Activated CD8-positive, alpha-beta T cell treated with anti-CD3 and anti-CD28 coated beads, Interleukin-2, amount 10 ng/mL, durations not matched to agents 7 days and 5 days (primary cell): Measurements from ENCODE around the gene ATXN1. TPM values are rescaled to one million over a fixed set of nuclear protein-coding genes. Genes with fewer than 3 reads are reported as not detected.
"Not testable (repeated sequence)": the region's sequence is repeated elsewhere in the genome, so short reads cannot be mapped to it uniquely, and the experiment has no call there.

Source experiments
- ATAC-seq: fragments of 150-1000 bp; cut with Tn5 transposase; one replicate; pipeline ENCODE4 v1.10.0; 2021; ENCODE audit warnings: moderate library complexity
- CTCF ChIA-PET: fragments of 350-600 bp; sonication (Branson Sonifier 250); formaldehyde crosslinking; loops from one replicate; lab custom pipeline; 2021; ENCODE audit warnings: antibody characterized with exemption; lab: Charles Lee
- POLR2A ChIA-PET: fragments of 350-600 bp; sonication (Branson Sonifier 250); formaldehyde crosslinking; loops from one replicate; lab custom pipeline; 2021; ENCODE audit warnings: antibody characterized with exemption; lab: Charles Lee
- DNase-seq: peaks from one replicate; pipeline ENCODE4 v3.0.0-alpha.2; 2020
- H3K27ac Mint-ChIP-seq: one replicate; pipeline ENCODE4 v1.8.0; 2021; ENCODE audit warnings: mild to moderate bottlenecking, mixed read lengths
- H3K27me3 Mint-ChIP-seq: one replicate; pipeline ENCODE4 v1.8.0; 2021; ENCODE audit warnings: low read depth, mixed read lengths
- H3K36me3 Mint-ChIP-seq: one replicate; pipeline ENCODE4 v1.8.0; 2021; ENCODE audit warnings: low read depth, mixed read lengths
- H3K4me1 Mint-ChIP-seq: one replicate; pipeline ENCODE4 v1.8.0; 2021; ENCODE audit warnings: low read depth, mixed read lengths
- H3K4me3 Mint-ChIP-seq: one replicate; pipeline ENCODE4 v1.8.0; 2021; ENCODE audit warnings: mild to moderate bottlenecking, mixed read lengths
- H3K9me3 Mint-ChIP-seq: one replicate; pipeline ENCODE4 v1.8.0; 2022; ENCODE audit warnings: mixed read lengths; ENCODE audit not compliant: insufficient read depth
- total RNA-seq, 2 experiments: library from RNA; stranded (reverse); gene quantifications; one replicate each; pipeline ENCODE4 v1.2.3, GENCODE V29; 2021

Gene ATXN1
- total RNA-seq, 2 experiments from 2014 or later: 36.7 to 42.9 TPM

DNA sequence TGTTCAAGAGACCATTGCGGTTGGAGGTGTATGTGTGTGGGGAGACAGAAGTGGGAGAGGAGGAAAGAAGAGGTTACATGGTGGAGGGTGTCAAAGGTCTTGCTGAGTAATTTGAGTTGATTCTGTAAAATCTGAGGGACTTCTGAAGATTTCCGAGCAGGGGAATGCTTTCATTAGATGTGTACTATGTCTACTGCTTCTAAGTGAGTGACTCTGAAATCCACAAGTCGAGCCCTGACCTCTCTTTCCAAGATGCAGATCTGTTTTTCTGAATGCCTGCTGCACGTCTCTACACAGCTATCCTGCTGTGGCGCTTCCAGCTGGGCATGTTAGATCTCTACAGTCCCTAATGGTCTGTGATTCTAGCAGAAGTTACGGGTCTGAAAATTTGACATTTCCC is 209.8 kb downstream of the ATXN1 start:
- Mint-ChIP-seq H3K9me3 (no peaks in the 10 kb centered on the region), H3K4me1 (no peaks in the 10 kb centered on the region), H3K4me3 (no peak overlapping the region), H3K27me3 (no peaks in the 10 kb centered on the region), H3K27ac (no peak overlapping the region), H3K36me3 (peaks cover 8% of the 10 kb centered on the region)
- DNase-seq (no peak), ATAC-seq (no peak)
- POLR2A ChIA-PET: no interaction called here
- CTCF ChIA-PET: no interaction called here

DNA sequence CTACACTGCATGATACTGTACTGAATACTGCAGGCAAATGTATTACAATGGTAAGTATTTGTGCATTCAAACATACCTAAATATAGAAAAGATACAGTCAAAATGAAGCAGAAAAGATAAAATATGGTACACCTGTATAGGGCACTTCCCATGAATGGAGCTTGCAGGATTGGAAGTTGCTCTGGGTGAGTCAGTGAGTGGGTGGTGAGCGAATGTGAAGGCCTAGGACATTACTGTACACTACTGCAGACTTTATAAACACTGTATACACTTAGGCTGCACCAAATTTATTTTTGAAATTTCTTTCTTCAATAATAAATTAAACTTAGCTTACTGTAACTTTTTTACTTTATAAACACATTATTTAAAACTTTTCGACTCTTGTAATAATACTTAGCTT is 213.1 kb downstream of the ATXN1 start:
- ATAC-seq (no peak), DNase-seq (no peak)
- ChIA-PET POLR2A (no interaction called here), CTCF (no interaction called here)
- no peak overlapping the region for H3K4me3 Mint-ChIP-seq
- H3K4me1 Mint-ChIP-seq: no peaks in the 10 kb centered on the region
- no peak overlapping the region for H3K27ac Mint-ChIP-seq
- H3K36me3 Mint-ChIP-seq: peaks cover 6% of the 10 kb centered on the region
- H3K27me3 Mint-ChIP-seq: no peaks in the 10 kb centered on the region
- no peaks in the 10 kb centered on the region for H3K9me3 Mint-ChIP-seq

DNA sequence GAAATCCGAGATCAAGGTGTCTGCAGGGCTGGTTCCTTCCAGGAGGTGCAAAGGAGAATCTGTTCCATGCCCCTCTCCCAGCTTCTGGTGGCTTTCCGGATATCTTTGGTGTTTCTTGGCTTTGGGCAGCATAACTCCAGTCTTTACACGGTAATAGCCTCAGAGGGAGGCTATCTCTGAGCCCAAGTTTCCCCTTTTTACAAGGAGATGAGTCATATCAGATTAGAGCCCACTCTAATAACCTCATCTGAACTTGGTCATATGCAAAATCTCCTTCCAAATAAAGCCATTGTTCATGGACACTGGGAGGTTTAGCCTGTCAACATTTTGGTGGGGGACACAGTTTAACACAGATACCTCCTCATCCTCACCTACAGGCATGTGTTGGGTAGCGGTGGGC is 213.7 kb downstream of the ATXN1 start:
- H3K4me3 Mint-ChIP-seq: no peak overlapping the region
- ChIA-PET CTCF (no interaction called here), POLR2A (no interaction called here)
- H3K27me3 Mint-ChIP-seq: no peaks in the 10 kb centered on the region
- no peaks in the 10 kb centered on the region for H3K9me3 Mint-ChIP-seq
- no peak overlapping the region for H3K27ac Mint-ChIP-seq
- H3K36me3 Mint-ChIP-seq: peaks cover 4% of the 10 kb centered on the region
- DNase-seq (no peak), ATAC-seq (no peak)
- H3K4me1 Mint-ChIP-seq: no peaks in the 10 kb centered on the region

DNA sequence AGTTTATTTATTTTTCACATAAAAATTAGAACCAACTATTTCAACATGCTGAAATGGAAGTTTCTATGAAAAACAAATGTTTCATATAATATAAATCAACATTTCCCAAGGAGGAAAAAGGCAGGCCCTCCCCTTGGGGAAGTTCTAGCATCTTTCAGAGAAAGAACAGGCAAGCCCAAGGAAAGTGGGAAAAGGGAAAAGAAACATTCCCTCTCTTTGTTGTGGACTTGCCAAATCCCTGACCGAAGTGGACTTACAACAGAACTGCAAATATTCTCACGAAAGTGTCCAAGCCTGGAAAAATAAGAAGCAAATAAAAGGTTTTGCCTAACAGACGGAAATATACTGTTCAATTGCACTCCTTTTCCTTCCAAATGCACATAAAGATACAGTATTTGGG is 214.4 kb downstream of the ATXN1 start:
- Mint-ChIP-seq H3K27ac (no peak overlapping the region), H3K9me3 (no peaks in the 10 kb centered on the region), H3K4me1 (no peaks in the 10 kb centered on the region), H3K27me3 (no peaks in the 10 kb centered on the region), H3K4me3 (no peak overlapping the region), H3K36me3 (peaks cover 4% of the 10 kb centered on the region)
- CTCF ChIA-PET: interaction anchor here (2.8 kb wide), 1 partner anchor 35 kb away, joined by 11 read pairs; no protein-coding TSS in a partner anchor
- no peak for DNase-seq
- POLR2A ChIA-PET: no interaction called here
- ATAC-seq: no peak

DNA sequence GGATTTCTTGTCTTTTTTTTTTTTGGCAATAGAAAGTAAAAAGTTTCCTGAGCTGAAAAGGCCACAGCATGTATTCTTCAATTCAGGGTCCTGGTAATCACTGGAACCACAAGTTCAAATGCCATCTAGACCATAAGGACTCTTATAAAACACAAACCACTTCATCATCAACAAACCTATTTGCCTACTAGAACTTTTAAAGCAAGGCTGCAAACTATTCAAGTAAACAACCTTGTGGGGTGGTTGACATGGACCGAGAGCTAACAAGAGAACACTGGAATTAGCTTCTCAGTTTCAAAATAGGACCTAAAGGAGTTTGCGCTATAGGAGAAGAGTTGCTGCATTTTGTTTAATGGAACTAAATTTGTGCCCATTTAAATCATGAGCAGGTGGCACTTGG is 215.9 kb downstream of the ATXN1 start:
- POLR2A ChIA-PET: no interaction called here
- Mint-ChIP-seq H3K27me3 (no peaks in the 10 kb centered on the region), H3K9me3 (no peaks in the 10 kb centered on the region), H3K27ac (no peak overlapping the region), H3K36me3 (peaks cover 4% of the 10 kb centered on the region), H3K4me3 (no peak overlapping the region), H3K4me1 (peaks cover 7% of the 10 kb centered on the region)
- ATAC-seq (no peak), DNase-seq (no peak)
- CTCF ChIA-PET: interaction anchor here (1.3 to 2.8 kb wide), 5 partner anchors 10 to 214 kb away, joined by 3 to 11 read pairs (median 5); no protein-coding TSS in a partner anchor

DNA sequence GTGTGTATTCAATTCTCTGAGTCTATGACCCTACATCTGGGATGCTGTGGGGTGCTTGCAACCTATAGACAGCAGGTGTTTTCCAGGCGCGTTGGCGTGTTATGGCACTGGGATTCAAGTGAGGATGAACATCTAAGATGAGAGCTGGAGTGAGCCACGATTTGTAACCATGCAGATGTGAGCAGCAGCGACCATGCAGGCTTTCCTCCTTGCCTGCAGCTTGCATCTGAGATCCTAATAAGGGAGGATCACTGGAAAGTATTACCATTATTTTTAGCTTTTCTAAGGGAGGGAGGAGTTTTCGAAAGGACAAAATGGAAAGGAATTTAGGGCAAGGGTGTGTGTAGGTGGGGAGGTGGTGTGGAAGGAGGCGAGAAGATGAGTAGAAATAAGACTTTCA is 216.7 kb downstream of the ATXN1 start:
- ATAC-seq (no peak), DNase-seq (no peak)
- H3K27me3 Mint-ChIP-seq: no peaks in the 10 kb centered on the region
- peaks cover 9% of the 10 kb centered on the region for H3K4me1 Mint-ChIP-seq
- H3K9me3 Mint-ChIP-seq: no peaks in the 10 kb centered on the region
- ChIA-PET POLR2A (no interaction called here), CTCF (interaction anchor here (1.3 to 2.8 kb wide), 5 partner anchors 11 to 213 kb away, joined by 3 to 11 read pairs (median 5); no protein-coding TSS in a partner anchor)
- H3K36me3 Mint-ChIP-seq: peaks cover 4% of the 10 kb centered on the region
- no peak overlapping the region for H3K4me3 Mint-ChIP-seq
- no peak overlapping the region for H3K27ac Mint-ChIP-seq

DNA sequence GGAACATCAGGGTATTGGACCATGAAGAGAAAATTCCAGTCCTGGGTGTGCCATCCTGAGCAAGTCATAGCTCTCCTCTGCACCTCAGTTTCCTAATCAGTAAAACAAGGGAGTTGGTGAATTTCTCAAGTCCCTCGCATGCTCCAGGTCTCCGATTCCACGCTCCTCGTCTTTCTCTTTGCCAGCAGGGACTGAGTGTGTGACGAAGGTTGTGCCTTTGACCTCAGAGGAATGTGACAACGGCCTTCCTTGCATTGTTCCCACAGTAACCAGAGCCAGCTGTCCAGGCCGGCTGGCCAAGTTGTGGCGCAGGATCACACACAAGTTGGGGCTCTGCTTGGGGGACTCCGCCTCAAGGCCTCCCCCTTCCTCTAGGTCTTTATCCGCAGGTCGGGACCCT is 217.3 kb downstream of the ATXN1 start:
- Mint-ChIP-seq H3K27me3 (no peaks in the 10 kb centered on the region), H3K36me3 (peaks cover 4% of the 10 kb centered on the region), H3K9me3 (no peaks in the 10 kb centered on the region), H3K27ac (no peak overlapping the region), H3K4me1 (peaks cover 9% of the 10 kb centered on the region), H3K4me3 (no peak overlapping the region)
- ChIA-PET CTCF (interaction anchor here (1.3 to 2.8 kb wide), 3 partner anchors 12 to 32 kb away, joined by 3 to 11 read pairs (median 4); no protein-coding TSS in a partner anchor), POLR2A (no interaction called here)
- ATAC-seq: no peak
- no peak for DNase-seq

DNA sequence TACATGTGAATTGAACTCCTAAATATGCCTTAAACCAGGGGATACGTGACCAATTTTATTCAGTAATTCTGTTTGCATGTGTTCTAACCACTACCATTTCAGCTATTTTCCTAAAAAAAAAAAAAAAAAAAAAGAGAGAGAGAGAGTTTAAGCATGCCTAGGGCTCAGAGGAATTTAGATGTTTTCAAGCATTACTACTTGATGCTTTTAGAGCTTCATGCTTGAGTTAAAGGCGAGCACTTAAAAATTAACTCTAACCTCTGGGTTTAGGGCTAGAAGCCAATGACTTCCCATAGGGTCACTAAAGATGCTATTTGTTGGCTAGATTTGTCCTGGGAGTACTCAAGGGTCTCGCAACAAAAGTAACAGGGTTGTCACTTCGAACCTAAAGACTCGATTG is 217.7 kb downstream of the ATXN1 start:
- no peak overlapping the region for H3K27ac Mint-ChIP-seq
- ChIA-PET CTCF (no interaction called here), POLR2A (no interaction called here)
- H3K4me3 Mint-ChIP-seq: no peak overlapping the region
- H3K36me3 Mint-ChIP-seq: peaks cover 6% of the 10 kb centered on the region
- H3K9me3 Mint-ChIP-seq: no peaks in the 10 kb centered on the region
- ATAC-seq: no peak
- peaks cover 9% of the 10 kb centered on the region for H3K4me1 Mint-ChIP-seq
- no peaks in the 10 kb centered on the region for H3K27me3 Mint-ChIP-seq
- no peak for DNase-seq

DNA sequence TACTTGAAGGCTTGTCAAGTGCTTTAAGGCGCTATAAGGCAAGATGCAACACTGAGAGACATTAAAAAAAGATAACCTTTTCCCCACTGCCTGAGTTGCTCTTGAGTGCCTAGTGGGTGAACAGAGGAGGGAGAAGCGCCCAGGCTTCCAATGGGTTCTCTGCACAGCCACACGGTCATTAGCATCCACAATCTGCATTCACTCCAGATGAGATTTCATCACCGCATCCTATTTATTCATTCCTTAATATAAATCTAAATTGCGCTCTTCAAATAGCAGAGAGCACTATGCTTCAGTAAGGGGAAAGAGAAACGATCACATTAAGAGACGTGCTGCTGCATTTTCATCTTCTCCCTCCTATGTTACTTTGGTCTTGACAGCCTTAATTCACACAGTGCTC is 219.2 kb downstream of the ATXN1 start:
- no peak for ATAC-seq
- CTCF ChIA-PET: interaction anchor here (1.3 kb wide), 1 partner anchor 29 kb away, joined by 4 read pairs; no protein-coding TSS in a partner anchor
- H3K27ac Mint-ChIP-seq: no peak overlapping the region

DNA sequence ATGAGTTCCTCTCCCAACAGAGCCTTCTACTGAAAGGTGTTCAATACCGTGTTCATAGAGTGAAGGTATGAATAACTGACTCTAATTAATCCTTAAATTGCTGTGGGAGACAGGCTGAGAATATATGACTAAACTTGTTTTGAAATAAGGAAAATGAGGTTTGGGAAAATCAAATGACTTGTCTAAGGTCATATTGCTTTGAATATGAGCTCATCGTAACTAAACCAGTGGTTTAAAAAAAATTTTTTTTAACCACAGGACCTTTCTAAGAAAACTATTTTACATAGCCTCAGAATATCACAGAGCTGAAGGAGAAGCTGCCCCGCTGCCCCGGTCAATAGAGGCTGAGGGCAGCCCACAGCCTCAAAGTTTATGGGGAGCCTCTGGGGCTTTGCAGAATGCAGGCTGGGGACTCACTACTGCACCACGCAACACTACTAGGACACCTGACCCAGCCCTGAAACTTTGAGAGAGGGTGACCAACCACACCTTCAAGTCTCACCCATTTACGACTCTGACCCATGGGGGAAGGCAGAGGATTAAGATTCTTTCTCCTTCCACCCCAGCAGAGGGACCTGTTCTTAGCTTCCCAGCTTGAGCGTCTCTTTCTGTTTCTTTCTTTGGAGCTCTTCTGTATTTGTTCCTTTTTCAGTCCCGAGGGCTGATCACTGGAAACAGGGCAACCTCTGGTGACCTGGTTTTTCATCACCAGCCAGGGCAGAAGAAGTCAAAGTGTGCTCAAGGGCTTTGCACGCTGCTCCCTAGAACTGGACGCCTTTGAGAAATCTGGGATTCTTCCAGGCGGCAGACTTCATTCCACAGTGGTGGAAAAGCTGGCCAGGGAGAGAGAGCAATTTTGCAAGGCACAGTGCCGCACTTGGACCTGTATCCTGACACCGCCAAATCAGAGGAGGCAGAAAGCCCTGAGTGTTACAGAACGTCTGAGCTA is 220.2 kb downstream of the ATXN1 start:
- Mint-ChIP-seq H3K9me3 (no peaks in the 10 kb centered on the region), H3K36me3 (peaks cover 2% of the 10 kb centered on the region), H3K27me3 (no peaks in the 10 kb centered on the region), H3K27ac (no peak overlapping the region), H3K4me1 (peaks cover 9% of the 10 kb centered on the region), H3K4me3 (no peak overlapping the region)
- POLR2A ChIA-PET: interaction anchor here (0.8 kb wide), 1 partner anchor 110 kb away, joined by 3 read pairs; no protein-coding TSS in a partner anchor
- ATAC-seq: no peak
- DNase-seq: no peak
- CTCF ChIA-PET: interaction anchor here (1.3 kb wide), 1 partner anchor 30 kb away, joined by 4 read pairs; no protein-coding TSS in a partner anchor

More for the DNA sequence above, 219.2 kb downstream of the ATXN1 start:
- H3K4me1 Mint-ChIP-seq: peaks cover 9% of the 10 kb centered on the region
- no peaks in the 10 kb centered on the region for H3K27me3 Mint-ChIP-seq
- no peak overlapping the region for H3K4me3 Mint-ChIP-seq
- POLR2A ChIA-PET: interaction anchor here (0.8 kb wide), 1 partner anchor 109 kb away, joined by 3 read pairs; no protein-coding TSS in a partner anchor
- no peaks in the 10 kb centered on the region for H3K9me3 Mint-ChIP-seq
- peaks cover 6% of the 10 kb centered on the region for H3K36me3 Mint-ChIP-seq
- DNase-seq: no peak

DNA sequence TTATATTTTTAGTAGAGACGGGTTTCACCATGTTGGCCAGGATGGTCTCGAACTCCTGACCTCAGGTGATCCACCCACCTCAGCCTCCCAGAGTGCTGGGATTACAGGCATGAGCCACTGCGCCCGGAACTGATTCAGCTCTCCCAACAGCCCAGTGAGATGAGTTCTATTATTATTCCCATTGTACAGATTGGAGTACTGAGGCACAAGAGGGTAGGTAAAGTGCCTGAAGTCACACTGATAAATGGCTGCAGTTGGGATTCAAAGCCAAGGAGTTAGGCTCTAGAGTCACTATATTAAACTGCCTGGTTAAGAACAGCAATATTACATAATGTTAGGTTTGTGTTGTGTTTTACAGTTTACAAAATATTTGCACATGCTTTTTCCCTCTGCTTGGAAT is 220.9 kb downstream of the ATXN1 start:
- ATAC-seq, POLR2A ChIA-PET, H3K27me3 Mint-ChIP-seq, H3K36me3 Mint-ChIP-seq, H3K27ac Mint-ChIP-seq, DNase-seq, H3K9me3 Mint-ChIP-seq, H3K4me1 Mint-ChIP-seq, CTCF ChIA-PET, H3K4me3 Mint-ChIP-seq: not testable (repeated sequence)
